GM12878 (cell line): ENCODE measurements around the gene SRCIN1. TPM values are rescaled to one million over a fixed set of nuclear protein-coding genes. Genes with fewer than 3 reads are reported as not detected.

Source experiments
- ATAC-seq: fragments of 200-7000 bp; cut with Tn5 transposase; 3 replicates; pipeline ENCODE4 v1.9.1; 2020; ENCODE audit warnings: mild to moderate bottlenecking, moderate library complexity
- BruUV-seq: library from RNA; stranded (reverse); fragments of 400-500 nt; replicated peaks from 2 replicates; lab custom pipeline; 2021; lab: Mats Ljungman, UMichigan
- CTCF ChIA-PET: fragments of 300-600 bp; sonication (Branson Sonifier 250); formaldehyde crosslinking; extraction: SDS; loops from one replicate; lab custom pipeline; 2021; ENCODE audit warnings: inconsistent platforms; lab: Yijun Ruan, JAX
- POLR2A ChIA-PET: fragments of 350-600 bp; formaldehyde crosslinking; extraction: SDS; loops from one replicate; lab custom pipeline; 2021; ENCODE audit warnings: inconsistent platforms; lab: Charles Lee
- RAD21 ChIA-PET: fragments of 300-600 bp; sonication (Branson Sonifier 250); formaldehyde crosslinking; loops from one replicate; lab custom pipeline; 2023; ENCODE audit warnings: antibody characterized with exemption; ENCODE audit not compliant: unreplicated experiment; lab: Charles Lee
- SMC1A ChIA-PET: fragments of 300-600 bp; sonication (Branson Sonifier 250); formaldehyde crosslinking; loops from one replicate; lab custom pipeline; 2023; ENCODE audit not compliant: unreplicated experiment, uncharacterized antibody; lab: Charles Lee
- DNase-seq: peaks from one replicate; pipeline ENCODE4 v3.0.0-alpha.2; 2011; ENCODE audit warnings: low read depth, low spot score
- FAIRE-seq: peaks from 3 replicates; lab custom pipeline; 2011; peaks lifted over from hg19 to GRCh38; lab: Jason Lieb, UNC
- H2AFZ ChIP-seq: 2 replicates; pipeline ENCODE4 v1.6.0; 2011; ENCODE audit warnings: low read depth, low read length, control low read depth; ENCODE audit not compliant: control insufficient read depth
- H3K27ac ChIP-seq: 2 replicates; pipeline ENCODE4 v1.5.1; 2011; ENCODE audit warnings: control low read depth; ENCODE audit not compliant: control insufficient read depth, insufficient read depth
- H3K27me3 ChIP-seq, 2 experiments: replicated peaks in 1 of 2; 2 replicates each; pipeline versions ENCODE4 v1.6.0 to v1.6.1; 2011; ENCODE audit warnings: low read length in 1 of 2; ENCODE audit not compliant: control insufficient read depth in 2 of 2, insufficient read depth in 2 of 2
- H3K36me3 ChIP-seq, 2 experiments: 2 replicates each; pipeline ENCODE4 v1.5.1; 2011; ENCODE audit warnings: low read length in 1 of 2; ENCODE audit not compliant: control insufficient read depth in 2 of 2, insufficient read depth in 2 of 2
- H3K4me1 ChIP-seq: 2 replicates; pipeline ENCODE4 v1.6.1; 2011; ENCODE audit warnings: mild to moderate bottlenecking, low read length, moderate library complexity, mixed read lengths; ENCODE audit not compliant: control insufficient read depth, insufficient read depth
- H3K4me2 ChIP-seq: 2 replicates; pipeline ENCODE4 v1.6.0; 2011; ENCODE audit warnings: control low read depth; ENCODE audit not compliant: control insufficient read depth, insufficient read depth
- H3K4me3 ChIP-seq: fragments of 200-600 bp; sonication (generic); 2 replicates; pipeline ENCODE4 v1.5.1; 2016
- H3K79me2 ChIP-seq: 2 replicates; pipeline ENCODE4 v1.6.0; 2011; ENCODE audit warnings: low read length; ENCODE audit not compliant: control insufficient read depth, insufficient read depth
- H3K9ac ChIP-seq: 2 replicates; pipeline ENCODE4 v1.8.0; 2011; ENCODE audit warnings: low read length, control low read depth, mixed read lengths; ENCODE audit not compliant: control insufficient read depth, insufficient read depth
- H3K9me3 ChIP-seq: replicated peaks from 3 replicates; pipeline ENCODE4 v1.5.1; 2011; ENCODE audit warnings: mild to moderate bottlenecking, low read length; ENCODE audit not compliant: control insufficient read depth, insufficient read depth
- H4K20me1 ChIP-seq: 2 replicates; pipeline ENCODE4 v1.6.0; 2011; ENCODE audit not compliant: control insufficient read depth, insufficient read depth
- BCL11A ChIP-seq: IDR thresholded peaks from 2 replicates; pipeline ENCODE4 v1.6.1; 2011; ENCODE audit warnings: low read depth, low read length
- BRCA1 ChIP-seq: IDR thresholded peaks from 2 replicates; pipeline ENCODE4 v1.6.1; 2011; ENCODE audit warnings: low read depth, low read length, improper control_type of control experiment
- CHD2 ChIP-seq: IDR thresholded peaks from 2 replicates; pipeline ENCODE4 v1.6.1; 2011; ENCODE audit warnings: low read depth, low read length, improper control_type of control experiment, borderline replicate concordance
- ETV6 ChIP-seq, 2 experiments: fragments of 450-650 bp in 1 of 2; IDR thresholded peaks in 1 of 2; conservative IDR thresholded peaks in 1 of 2; 2 replicates each; pipeline ENCODE4 v1.6.1; 2014; ENCODE audit warnings: antibody characterized with exemption in 1 of 2, borderline replicate concordance in 1 of 2, low read depth in 1 of 2, mild to moderate bottlenecking in 1 of 2, moderate library complexity in 1 of 2
- NR2F1 ChIP-seq: fragments of 450-650 bp; conservative IDR thresholded peaks from 2 replicates; pipeline ENCODE4 v1.6.1; 2017; ENCODE audit warnings: mild to moderate bottlenecking
- POLR2A ChIP-seq: IDR thresholded peaks from 2 replicates; pipeline ENCODE4 v1.6.1; 2011; ENCODE audit warnings: low read depth, mild to moderate bottlenecking, low read length
- RUNX3 ChIP-seq: IDR thresholded peaks from 2 replicates; pipeline ENCODE4 v1.6.1; 2012; ENCODE audit warnings: low read length, inconsistent platforms
- STAT3 ChIP-seq: IDR thresholded peaks from 2 replicates; pipeline ENCODE4 v1.6.1; 2011; ENCODE audit warnings: low read depth, low read length, improper control_type of control experiment
- WRNIP1 ChIP-seq: IDR thresholded peaks from 2 replicates; pipeline ENCODE4 v1.6.1; 2011; ENCODE audit warnings: low read depth, low read length, improper control_type of control experiment, borderline replicate concordance
- ZNF384 ChIP-seq: IDR thresholded peaks from 2 replicates; pipeline ENCODE4 v1.6.1; 2012; ENCODE audit warnings: low read depth, mild to moderate bottlenecking, low read length, improper control_type of control experiment, borderline replicate concordance
- WGBS: methylation state at CpG from one replicate; pipeline ENCODE4 v1.1.6; 2016; ENCODE audit warnings: low lambda C conversion rate; ENCODE audit not compliant: insufficient replicate concordance, insufficient coverage; ENCODE audit errors: missing lambda C conversion rate; 5-methylcytosine and 5-hydroxymethylcytosine counted together
- in situ Hi-C: fragments of 300-500 bp; cut with MboI; formaldehyde crosslinking; loops from 9 replicates; pipeline ENCODE4 v1.14.3; 2018; ENCODE audit warnings: mixed read lengths
- intact Hi-C: fragments of 100-400 bp; cut with micrococcal nuclease; formaldehyde crosslinking; loops from one replicate; pipeline ENCODE4 v1.14.2; 2022; ENCODE audit not compliant: unreplicated experiment
- polyA plus RNA-seq, 11 experiments: library from polyadenylated mRNA; depleted of rRNA in 4 of 11; unstranded in 6 of 11; stranded (reverse) in 5 of 11; fragments of >200 nt; fragmentation: Nextera tagmentation in 4 of 11; fragmentation: Illumina TruSeq in 1 of 11; extraction: Ambion mirVana in 4 of 11; extraction: Trizol in 1 of 11; gene quantifications; 1 replicate in 1 of 11; 2 replicates in 10 of 11; pipeline versions ENCODE4 v1.2.1 to v1.2.3, GENCODE V29; 2011 to 2016; ENCODE audit warnings: inconsistent platforms in 2 of 11, missing spikeins in 2 of 11, low read depth in 1 of 11
- total RNA-seq, 4 experiments: library from RNA; depleted of rRNA in 3 of 4; stranded (reverse); fragments of >200 nt in 3 of 4; fragmentation: Illumina TruSeq in 1 of 4; extraction: Trizol in 1 of 4; gene quantifications; 2 replicates each; pipeline versions ENCODE4 v1.2.1 to v1.2.3, GENCODE V29; 2013 to 2021
- TF ChIP-seq, protein P1 (sequence below): fragments of 150-350 bp; IDR thresholded peaks from 2 replicates; pipeline ENCODE4 v1.6.1; 2014; ENCODE audit warnings: mild to moderate bottlenecking, low read depth, low read length

The SRCIN1 gene
- total and polyA plus RNA-seq, 10 of the 15 experiments (the other 5 are each of a cell fraction or from before 2014, with no cell fraction given), result under 0.01 to 0.74 (median 0.20) TPM; not detected in 3

DNA sequence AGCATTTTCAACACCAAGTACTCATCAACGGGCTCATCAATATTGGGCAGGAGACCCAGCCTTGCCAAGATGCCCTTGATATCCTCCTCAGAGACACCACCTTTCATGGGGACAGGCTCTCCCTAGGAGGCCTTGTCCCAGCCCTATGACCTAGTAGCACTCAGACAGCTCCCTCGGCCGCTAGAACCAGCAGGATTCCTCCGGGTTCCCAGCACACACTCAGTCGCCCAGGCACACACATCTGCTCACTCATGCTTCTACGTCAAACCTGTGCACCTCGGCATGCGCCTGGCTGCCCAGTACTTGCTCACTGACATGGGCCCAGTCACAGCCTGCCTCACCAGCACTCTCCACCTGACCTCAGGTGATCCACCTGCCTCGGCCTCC lies 17.0 kb downstream of the SRCIN1 start:
- Histone ChIP-seq H3K27ac (no peak overlapping the region), H3K4me2 (no peak overlapping the region), H3K4me1 (peaks cover 26% of the 10 kb centered on the region), H2AFZ (no peak overlapping the region), H3K9me3 (no peaks in the 10 kb centered on the region), H3K36me3 (no peaks in the 10 kb centered on the region), H3K9ac (no peak overlapping the region), H4K20me1 (no peaks in the 10 kb centered on the region), H3K79me2 (no peaks in the 10 kb centered on the region), H3K4me3 (no peak overlapping the region), H3K27me3 (peaks cover 0 to 2% of the 10 kb centered on the region in 2 experiments; a peak in 3 of 4 replicates)
- ChIA-PET CTCF (interaction anchor here (1.1 to 11.8 kb wide), 5 partner anchors 15 to 75 kb away, joined by 3 to 187 read pairs (median 23); no protein-coding TSS in a partner anchor), POLR2A (no interaction called here), SMC1A (interaction anchor here (1.4 to 1.8 kb wide), 4 partner anchors 29 to 79 kb away, joined by 3 to 8 read pairs (median 4); no protein-coding TSS in a partner anchor), RAD21 (interaction anchor here (0.7 to 11.0 kb wide), 4 partner anchors 30 to 78 kb away, joined by 3 to 130 read pairs (median 6); no protein-coding TSS in a partner anchor)
- in situ Hi-C loops (no loop called here), intact Hi-C loops (loop anchor here (10.0 kb wide), 1 partner anchor 164 kb away; the partner anchor contains the start of gene ARHGAP23)
- DNase-seq, result no peak
- BruUV-seq, result no TSS peak
- TF ChIP-seq BRCA1, result no peak
- no peak for TF ChIP-seq STAT3
- no peak for TF ChIP-seq ZNF384
- no peak for TF ChIP-seq NR2F1
- no peak for TF ChIP-seq POLR2A
- TF ChIP-seq, protein P1, sequence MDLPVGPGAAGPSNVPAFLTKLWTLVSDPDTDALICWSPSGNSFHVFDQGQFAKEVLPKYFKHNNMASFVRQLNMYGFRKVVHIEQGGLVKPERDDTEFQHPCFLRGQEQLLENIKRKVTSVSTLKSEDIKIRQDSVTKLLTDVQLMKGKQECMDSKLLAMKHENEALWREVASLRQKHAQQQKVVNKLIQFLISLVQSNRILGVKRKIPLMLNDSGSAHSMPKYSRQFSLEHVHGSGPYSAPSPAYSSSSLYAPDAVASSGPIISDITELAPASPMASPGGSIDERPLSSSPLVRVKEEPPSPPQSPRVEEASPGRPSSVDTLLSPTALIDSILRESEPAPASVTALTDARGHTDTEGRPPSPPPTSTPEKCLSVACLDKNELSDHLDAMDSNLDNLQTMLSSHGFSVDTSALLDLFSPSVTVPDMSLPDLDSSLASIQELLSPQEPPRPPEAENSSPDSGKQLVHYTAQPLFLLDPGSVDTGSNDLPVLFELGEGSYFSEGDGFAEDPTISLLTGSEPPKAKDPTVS, result no peak
- no peak for TF ChIP-seq ETV6 (conservative IDR thresholded peaks at IDR 0.05 in 1 of 2, IDR thresholded peaks at IDR 0.05 in 1 of 2; ENCODE audit: borderline replicate concordance in 1 of 2, low read depth in 1 of 2)
- no peak for TF ChIP-seq WRNIP1
- TF ChIP-seq BCL11A, result no peak
- no peak for TF ChIP-seq RUNX3
- TF ChIP-seq CHD2, result no peak
- no peak for FAIRE-seq
- WGBS, result 48% methylated on average over 9 of the region's 9 CpGs
- ATAC-seq, result no peak
